ENCODE results near the gene PIGB.
"Not testable (repeated sequence)": the region's sequence is repeated elsewhere in the genome, so short reads cannot be mapped to it uniquely, and the experiment has no call there.

PIGB gene

GRCh38 chr15:55383687-55384086 is 64.7 kb downstream of the PIGB start:
- DNase-seq, result no peak

GRCh38 chr15:55387027-55387426 is 68.0 kb downstream of the PIGB start:
- no peak for DNase-seq

GRCh38 chr15:55389264-55389607 is 70.2 kb downstream of the PIGB start:
- no peak for DNase-seq

- no peak for DNase-seq
Measured at GRCh38 chr15:55394694-55395093, 75.7 kb downstream of the PIGB start.

GRCh38 chr15:55398243-55398642 is 79.2 kb downstream of the PIGB start:
- no peak for DNase-seq

GRCh38 chr15:55400050-55400449 is 81.0 kb downstream of the PIGB start:
- not testable (repeated sequence) for DNase-seq

GRCh38 chr15:55401786-55402246 is 82.8 kb downstream of the PIGB start:
- no peak for DNase-seq

GRCh38 chr15:55402707-55403106 is 83.7 kb downstream of the PIGB start:
- no peak for DNase-seq

GRCh38 chr15:55403531-55403930 is 84.5 kb downstream of the PIGB start:
- no peak for DNase-seq
